ENCODE results near the gene P3H1. TPM values are rescaled to one million over a fixed set of nuclear protein-coding genes. Genes with fewer than 3 reads are reported as not detected.
"Not testable (repeated sequence)": the region's sequence is repeated elsewhere in the genome, so short reads cannot be mapped to it uniquely, and the experiment has no call there.

Gene P3H1, protein sequence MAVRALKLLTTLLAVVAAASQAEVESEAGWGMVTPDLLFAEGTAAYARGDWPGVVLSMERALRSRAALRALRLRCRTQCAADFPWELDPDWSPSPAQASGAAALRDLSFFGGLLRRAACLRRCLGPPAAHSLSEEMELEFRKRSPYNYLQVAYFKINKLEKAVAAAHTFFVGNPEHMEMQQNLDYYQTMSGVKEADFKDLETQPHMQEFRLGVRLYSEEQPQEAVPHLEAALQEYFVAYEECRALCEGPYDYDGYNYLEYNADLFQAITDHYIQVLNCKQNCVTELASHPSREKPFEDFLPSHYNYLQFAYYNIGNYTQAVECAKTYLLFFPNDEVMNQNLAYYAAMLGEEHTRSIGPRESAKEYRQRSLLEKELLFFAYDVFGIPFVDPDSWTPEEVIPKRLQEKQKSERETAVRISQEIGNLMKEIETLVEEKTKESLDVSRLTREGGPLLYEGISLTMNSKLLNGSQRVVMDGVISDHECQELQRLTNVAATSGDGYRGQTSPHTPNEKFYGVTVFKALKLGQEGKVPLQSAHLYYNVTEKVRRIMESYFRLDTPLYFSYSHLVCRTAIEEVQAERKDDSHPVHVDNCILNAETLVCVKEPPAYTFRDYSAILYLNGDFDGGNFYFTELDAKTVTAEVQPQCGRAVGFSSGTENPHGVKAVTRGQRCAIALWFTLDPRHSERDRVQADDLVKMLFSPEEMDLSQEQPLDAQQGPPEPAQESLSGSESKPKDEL
- total RNA-seq = 47.4 and 51.1 TPM in 2 replicates

DNA sequence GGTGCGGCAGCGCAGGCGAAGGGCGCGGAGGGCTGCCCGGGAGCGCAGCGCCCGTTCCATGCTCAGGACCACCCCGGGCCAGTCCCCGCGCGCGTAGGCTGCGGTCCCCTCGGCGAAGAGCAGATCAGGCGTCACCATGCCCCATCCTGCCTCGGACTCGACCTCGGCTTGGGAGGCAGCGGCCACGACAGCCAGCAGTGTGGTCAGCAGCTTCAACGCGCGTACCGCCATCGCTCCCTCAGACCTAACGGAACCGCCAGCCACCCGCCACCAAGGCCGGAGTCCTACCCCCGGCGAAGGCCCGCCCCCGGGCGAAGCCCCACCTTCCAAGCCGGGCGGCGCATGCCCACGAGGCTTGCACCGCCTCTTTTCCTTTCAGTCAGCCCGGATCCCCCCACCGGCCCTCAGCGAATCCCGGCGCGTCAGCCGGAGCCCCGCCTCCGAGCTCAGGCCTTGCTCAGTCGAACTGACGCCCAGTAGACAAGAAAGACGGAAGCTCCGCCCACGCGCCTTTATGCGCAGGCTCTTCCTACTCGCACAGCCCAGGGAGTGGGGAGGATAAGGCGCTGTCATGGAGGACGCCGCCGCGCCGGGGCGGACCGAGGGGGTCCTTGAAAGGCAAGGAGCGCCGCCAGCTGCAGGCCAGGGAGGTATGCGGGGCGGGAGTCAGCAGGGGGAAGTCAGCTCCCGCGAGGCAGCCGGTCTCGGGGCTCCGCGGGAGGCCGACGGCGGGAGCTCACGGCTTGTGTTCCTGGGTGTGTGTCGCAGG lies at the start of gene P3H1, which contains the start of gene C1orf50:
P3H1 (minus strand) TSS at position 288 of the 769 bp plus-strand sequence; CDS start at position 231, 57 bp downstream.
C1orf50 (plus strand) TSS at position 509 of the 769 bp plus-strand sequence; CDS start at position 572, 63 bp downstream.
- Mint-ChIP-seq H3K27ac (peak within 1 kb of the TSS; percentile 93), H3K9me3 (no peaks in the 10 kb centered on the region), H3K4me1 (peaks cover 25% of the 10 kb centered on the region), H3K27me3 (no peaks in the 10 kb centered on the region), H3K4me3 (no peak within 1 kb of the TSS), H3K36me3 (ENCODE audit: low read depth) (peaks cover 19% of the 10 kb centered on the region)
- intact Hi-C loops (cut with micrococcal nuclease) = loop anchor here (1.0 to 5.0 kb wide), 8 partner anchors 50 to 430 kb away; partner anchors contain the start of genes CCDC30, ERMAP, FOXJ3 and PPIH
- DNase-seq = peak; percentile 100

DNA sequence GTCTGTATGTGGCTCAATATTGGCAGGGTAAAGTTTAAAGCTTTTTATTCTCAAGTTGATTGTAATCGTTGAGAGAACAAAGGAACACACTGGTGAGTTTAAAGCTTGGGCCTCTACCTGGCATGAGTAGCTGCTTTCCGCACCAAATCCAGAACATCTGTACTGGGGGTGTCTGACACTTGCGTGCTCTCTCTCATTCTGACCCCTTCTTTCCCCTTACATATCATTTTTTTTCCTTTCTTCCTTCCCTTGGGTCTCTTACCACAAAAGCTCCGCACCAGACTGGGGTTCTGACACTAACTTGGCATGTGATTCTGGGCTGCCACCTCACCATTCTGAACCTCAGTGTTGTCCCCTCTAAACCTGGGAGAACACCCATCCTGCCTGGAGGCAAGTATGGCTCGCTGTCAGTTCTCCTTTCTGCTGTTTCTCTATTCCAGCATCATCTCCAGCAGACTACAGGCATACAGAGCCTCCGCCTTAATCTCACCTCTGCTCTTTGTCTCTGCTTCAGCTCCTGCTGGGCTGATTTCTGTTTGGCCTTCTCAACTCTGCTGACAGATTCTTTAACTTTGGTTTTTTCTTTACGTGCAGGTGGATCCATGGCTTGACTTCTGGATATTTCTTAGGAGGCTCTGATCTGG lies 49.2 kb upstream of the P3H1 start:
- Mint-ChIP-seq H3K4me1 (peaks cover 17% of the 10 kb centered on the region), H3K36me3 (ENCODE audit: low read depth) (peaks cover 6% of the 10 kb centered on the region), H3K4me3 (peak overlapping the region; percentile 82), H3K27me3 (no peaks in the 10 kb centered on the region), H3K9me3 (no peaks in the 10 kb centered on the region), H3K27ac (peak overlapping the region; percentile 83)
- intact Hi-C loops (cut with micrococcal nuclease) = no loop called here
- peak; percentile 69 for DNase-seq

DNA sequence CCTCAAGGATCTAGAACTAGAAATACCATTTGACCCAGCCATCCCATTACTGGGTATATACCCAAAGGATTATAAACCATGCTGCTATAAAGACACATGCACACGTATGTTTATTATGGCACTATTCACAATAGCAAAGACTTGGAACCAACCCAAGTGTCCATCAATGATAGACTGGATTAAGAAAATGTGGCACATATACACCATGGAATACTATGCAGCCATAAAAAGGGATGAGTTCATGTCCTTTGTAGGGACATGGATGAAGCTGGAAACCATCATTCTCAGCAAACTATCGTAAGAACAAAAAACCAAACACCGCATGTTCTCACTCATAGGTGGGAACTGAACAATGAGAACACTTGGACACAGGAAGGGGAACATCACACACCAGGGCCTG lies 48.0 kb upstream of the P3H1 start:
- H3K4me3 Mint-ChIP-seq; H3K36me3 Mint-ChIP-seq (ENCODE audit: low read depth); H3K9me3 Mint-ChIP-seq; H3K27me3 Mint-ChIP-seq; DNase-seq; intact Hi-C loops (cut with micrococcal nuclease); H3K27ac Mint-ChIP-seq: not testable (repeated sequence)
- H3K4me1 Mint-ChIP-seq = peaks cover 17% of the 10 kb centered on the region

DNA sequence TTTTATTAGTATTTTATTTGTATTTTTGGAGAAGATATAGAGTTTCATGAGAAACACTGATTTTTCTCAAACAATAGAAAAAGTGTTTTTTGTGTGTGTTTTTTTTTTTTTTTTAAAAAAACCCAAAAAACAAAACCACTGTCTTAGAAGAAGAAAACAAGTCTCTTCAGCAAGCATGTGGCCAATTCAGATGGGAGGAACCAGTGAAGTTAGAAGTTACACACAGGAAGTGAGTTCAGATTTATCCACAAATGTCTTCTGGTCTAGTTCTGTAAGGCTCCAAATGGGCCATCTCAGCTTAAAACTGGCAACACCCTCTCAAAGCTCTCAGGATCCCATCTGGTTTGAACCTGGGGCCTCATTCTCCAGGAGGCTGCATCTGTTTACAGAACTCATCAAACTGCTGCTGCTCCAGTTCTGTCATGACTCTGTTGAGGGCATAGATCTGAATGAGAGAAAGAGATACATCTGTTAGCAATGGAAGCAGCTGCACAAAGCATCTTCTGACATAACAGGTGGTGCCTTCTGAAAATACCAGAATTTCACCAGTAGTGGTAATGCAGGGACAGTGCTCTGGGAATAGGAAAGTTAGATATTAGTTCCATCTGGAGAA lies 40.3 kb upstream of the P3H1 start:
- H3K4me1 Mint-ChIP-seq = peaks cover 10% of the 10 kb centered on the region
- intact Hi-C loops (cut with micrococcal nuclease) = no loop called here
- H3K36me3 Mint-ChIP-seq (ENCODE audit: low read depth) = peaks cover 7% of the 10 kb centered on the region
- no peak overlapping the region for H3K4me3 Mint-ChIP-seq
- H3K27ac Mint-ChIP-seq = no peak overlapping the region
- no peak for DNase-seq
- no peaks in the 10 kb centered on the region for H3K27me3 Mint-ChIP-seq
- H3K9me3 Mint-ChIP-seq = peaks cover 3% of the 10 kb centered on the region

DNA sequence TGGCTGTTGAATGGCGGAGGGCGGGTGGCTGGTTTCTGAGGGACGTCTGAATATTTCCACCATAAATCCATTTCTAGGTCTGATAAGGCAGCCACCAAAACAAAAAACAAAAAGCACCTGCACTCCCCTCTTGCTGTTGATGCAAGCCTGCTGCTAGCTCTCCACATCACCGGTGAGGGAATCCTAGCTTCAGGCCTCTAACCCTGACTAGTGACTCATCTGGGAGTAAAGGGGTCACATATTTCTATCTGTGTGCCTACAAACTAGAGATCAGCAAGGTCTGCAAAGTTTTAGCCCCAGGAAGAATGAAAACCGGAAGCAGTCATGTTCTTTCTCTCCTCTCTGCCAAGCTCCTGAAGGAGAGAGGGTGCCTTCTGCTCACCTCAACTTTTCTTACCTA lies 39.8 kb upstream of the P3H1 start:
- no peak overlapping the region for H3K4me3 Mint-ChIP-seq
- H3K9me3 Mint-ChIP-seq = peaks cover 3% of the 10 kb centered on the region
- H3K4me1 Mint-ChIP-seq = peaks cover 10% of the 10 kb centered on the region
- no peak overlapping the region for H3K27ac Mint-ChIP-seq
- no peak for DNase-seq
- H3K36me3 Mint-ChIP-seq (ENCODE audit: low read depth) = peaks cover 7% of the 10 kb centered on the region
- peaks cover 3% of the 10 kb centered on the region for H3K27me3 Mint-ChIP-seq
- intact Hi-C loops (cut with micrococcal nuclease) = no loop called here

DNA sequence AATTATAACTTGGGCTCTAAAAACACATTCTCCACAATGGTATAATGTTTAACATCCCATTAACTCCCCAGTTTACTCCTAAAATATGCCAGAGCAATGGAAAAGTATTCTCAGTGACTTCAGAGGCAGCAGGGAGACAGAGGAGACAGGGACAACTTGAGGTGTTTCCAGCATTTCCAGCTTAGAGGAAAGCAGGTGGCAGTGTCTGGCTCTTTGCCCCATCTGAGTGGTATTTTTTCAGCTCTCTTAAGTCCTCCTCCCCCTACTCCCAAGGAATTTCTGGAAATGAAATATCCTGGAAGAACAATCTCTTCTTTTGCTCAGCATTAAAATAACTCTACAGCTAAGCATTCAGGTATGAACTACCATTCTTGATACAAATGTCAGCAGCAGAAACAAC lies 39.3 kb upstream of the P3H1 start:
- DNase-seq = no peak
- Mint-ChIP-seq H3K36me3 (ENCODE audit: low read depth) (peaks cover 7% of the 10 kb centered on the region), H3K9me3 (peaks cover 3% of the 10 kb centered on the region), H3K4me1 (peaks cover 10% of the 10 kb centered on the region), H3K27ac (no peak overlapping the region), H3K4me3 (no peak overlapping the region), H3K27me3 (peaks cover 3% of the 10 kb centered on the region)
- intact Hi-C loops (cut with micrococcal nuclease) = no loop called here

DNA sequence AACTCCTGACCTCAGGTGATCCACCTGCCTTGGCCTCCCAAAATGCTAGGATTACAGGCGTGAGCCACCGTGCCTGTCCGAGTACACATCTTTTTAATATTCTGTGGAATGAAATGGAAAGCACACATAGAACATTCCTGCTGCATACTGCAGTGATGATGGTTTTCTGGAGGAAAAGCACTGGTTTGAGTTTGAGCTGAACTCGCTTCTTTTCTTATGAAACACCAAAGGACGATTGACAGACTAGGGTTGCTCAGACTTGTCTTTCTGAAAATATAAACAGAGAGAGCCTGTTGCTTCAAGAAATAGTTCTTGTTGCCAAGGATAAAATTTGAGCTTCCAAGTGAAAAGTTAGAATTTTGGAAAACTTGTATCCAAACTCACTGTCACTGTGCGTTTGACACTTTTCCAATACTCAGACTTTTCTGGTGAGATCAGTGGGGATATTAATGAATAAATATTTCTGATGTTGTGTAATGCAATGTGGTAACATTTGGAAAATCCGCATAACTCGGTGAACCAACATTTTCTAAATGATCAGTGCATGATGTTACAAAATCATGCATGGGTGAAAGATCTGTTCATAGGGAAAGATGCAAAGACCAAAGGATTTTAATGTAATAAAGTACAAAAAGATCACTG lies 35.1 kb upstream of the P3H1 start:
- Mint-ChIP-seq H3K27me3 (peaks cover 10% of the 10 kb centered on the region), H3K4me1 (peaks cover 2% of the 10 kb centered on the region), H3K36me3 (ENCODE audit: low read depth) (peaks cover 5% of the 10 kb centered on the region), H3K27ac (no peak overlapping the region), H3K9me3 (peaks cover 3% of the 10 kb centered on the region), H3K4me3 (no peak overlapping the region)
- intact Hi-C loops (cut with micrococcal nuclease) = no loop called here
- no peak for DNase-seq

DNA sequence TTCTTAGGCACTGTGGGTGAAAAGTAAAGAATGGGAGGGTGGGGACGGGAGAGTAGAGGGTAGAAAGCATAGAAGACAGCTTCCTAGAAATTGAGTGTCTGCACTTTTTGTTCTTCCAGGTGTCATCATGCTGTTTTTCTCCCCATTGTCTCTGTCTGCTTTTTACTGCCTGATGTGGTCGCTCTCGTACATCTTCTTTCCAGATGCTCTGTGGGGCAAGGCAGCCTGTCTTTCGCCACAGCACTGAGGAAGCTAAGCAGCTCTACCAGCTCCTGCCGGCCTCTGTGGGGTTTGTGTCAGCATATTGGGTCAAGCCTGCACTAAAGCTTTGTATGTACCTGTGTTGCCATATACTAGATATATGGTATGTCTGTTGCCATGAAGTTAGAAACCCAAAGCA lies 31.2 kb upstream of the P3H1 start:
- H3K9me3 Mint-ChIP-seq = no peaks in the 10 kb centered on the region
- peaks cover 21% of the 10 kb centered on the region for H3K27me3 Mint-ChIP-seq
- DNase-seq = no peak
- no peaks in the 10 kb centered on the region for H3K4me1 Mint-ChIP-seq
- H3K36me3 Mint-ChIP-seq (ENCODE audit: low read depth) = no peaks in the 10 kb centered on the region
- no peak overlapping the region for H3K27ac Mint-ChIP-seq
- no peak overlapping the region for H3K4me3 Mint-ChIP-seq
- intact Hi-C loops (cut with micrococcal nuclease) = no loop called here

DNA sequence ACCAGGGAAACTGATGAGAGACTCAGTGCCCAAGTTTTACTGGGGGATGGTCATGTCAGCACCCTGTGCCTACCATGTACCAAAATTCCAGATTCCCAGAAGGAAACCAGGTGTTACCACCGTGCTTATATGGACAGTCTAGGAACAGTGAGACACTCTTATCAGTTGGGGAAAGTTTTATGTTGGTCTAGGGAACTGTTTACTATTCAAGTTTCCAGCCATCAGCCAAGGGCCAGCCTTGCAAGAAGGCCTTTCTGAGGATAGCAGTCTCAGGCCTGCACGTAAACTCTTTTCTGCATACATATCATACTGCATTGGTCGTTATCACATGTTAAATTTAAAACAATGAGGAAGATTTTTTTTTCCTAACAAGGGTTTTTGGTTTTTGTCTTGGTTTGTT lies 30.6 kb upstream of the P3H1 start:
- no peak overlapping the region for H3K27ac Mint-ChIP-seq
- H3K27me3 Mint-ChIP-seq = peaks cover 21% of the 10 kb centered on the region
- no peak overlapping the region for H3K4me3 Mint-ChIP-seq
- no peaks in the 10 kb centered on the region for H3K4me1 Mint-ChIP-seq
- intact Hi-C loops (cut with micrococcal nuclease) = no loop called here
- H3K36me3 Mint-ChIP-seq (ENCODE audit: low read depth) = no peaks in the 10 kb centered on the region
- H3K9me3 Mint-ChIP-seq = no peaks in the 10 kb centered on the region
- DNase-seq = no peak

DNA sequence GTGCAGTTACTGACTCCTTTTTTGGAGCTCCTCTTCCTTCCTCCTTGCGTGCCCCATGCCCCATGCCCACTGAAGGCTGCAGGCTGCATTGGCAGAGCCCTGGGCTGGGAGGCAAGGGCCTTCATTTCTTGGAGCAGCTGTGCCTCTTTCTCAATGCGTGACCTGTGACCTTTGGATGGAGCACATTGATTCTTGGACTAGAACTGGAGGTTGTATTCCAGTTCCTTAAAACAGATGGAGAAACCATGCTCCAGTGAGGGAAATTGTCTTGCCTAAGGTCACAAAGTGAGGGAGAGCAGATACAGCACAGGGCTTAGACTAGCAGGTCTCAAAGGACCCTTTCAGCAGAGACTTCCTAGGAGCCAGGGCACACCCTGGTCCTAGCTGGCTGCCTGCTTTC lies 27.0 kb upstream of the P3H1 start:
- Mint-ChIP-seq H3K36me3 (ENCODE audit: low read depth) (no peaks in the 10 kb centered on the region), H3K4me3 (no peak overlapping the region), H3K27ac (no peak overlapping the region), H3K9me3 (no peaks in the 10 kb centered on the region), H3K4me1 (no peaks in the 10 kb centered on the region), H3K27me3 (peaks cover 12% of the 10 kb centered on the region)
- intact Hi-C loops (cut with micrococcal nuclease) = no loop called here
- no peak for DNase-seq

DNA sequence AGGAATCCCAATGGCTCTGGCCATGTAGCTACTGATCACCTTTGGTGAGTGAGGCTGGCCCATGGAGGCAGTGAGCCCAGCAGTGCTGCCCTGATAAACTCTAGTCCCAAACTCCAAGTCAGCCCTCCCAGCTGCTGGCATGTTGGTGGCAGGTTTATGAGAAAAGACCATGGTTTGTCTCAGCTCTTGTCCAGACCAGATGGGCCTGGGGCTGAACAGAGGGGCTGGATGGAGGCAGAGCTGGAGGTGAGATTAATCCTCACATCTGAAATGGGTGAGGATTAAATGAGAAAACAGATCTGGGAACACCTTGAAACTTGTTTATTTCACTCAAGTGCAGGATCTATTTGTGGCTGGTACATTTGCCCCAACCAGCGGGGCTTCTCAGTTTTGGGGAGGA lies 21.2 kb upstream of the P3H1 start:
- H3K27me3 Mint-ChIP-seq = no peaks in the 10 kb centered on the region
- intact Hi-C loops (cut with micrococcal nuclease) = no loop called here
- H3K4me1 Mint-ChIP-seq = peaks cover 12% of the 10 kb centered on the region
- H3K4me3 Mint-ChIP-seq = no peak overlapping the region
- H3K9me3 Mint-ChIP-seq = no peaks in the 10 kb centered on the region
- DNase-seq = no peak
- peaks cover 13% of the 10 kb centered on the region for H3K36me3 Mint-ChIP-seq (ENCODE audit: low read depth)
- no peak overlapping the region for H3K27ac Mint-ChIP-seq

DNA sequence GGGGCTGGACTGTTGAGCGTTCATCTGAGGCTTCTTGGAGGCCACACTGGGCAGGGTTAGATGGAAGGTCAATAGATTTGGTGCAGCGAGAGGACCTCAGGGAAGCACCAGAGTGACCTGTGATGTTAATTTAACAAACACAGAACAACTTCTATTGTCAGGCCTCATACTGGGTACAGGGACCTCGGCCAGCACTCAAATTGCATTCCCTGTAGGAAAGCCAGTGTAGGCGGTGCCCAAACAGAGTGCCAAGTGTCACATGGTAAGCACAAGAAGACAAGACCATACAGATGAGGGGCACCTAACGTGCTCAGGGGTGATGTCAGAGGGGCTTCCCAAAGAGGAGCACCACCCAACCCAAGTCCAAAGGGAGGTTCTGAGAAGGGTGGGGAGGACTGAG lies 19.3 kb upstream of the P3H1 start:
- Mint-ChIP-seq H3K36me3 (ENCODE audit: low read depth) (peaks cover 22% of the 10 kb centered on the region), H3K4me3 (no peak overlapping the region), H3K27ac (no peak overlapping the region), H3K4me1 (peaks cover 12% of the 10 kb centered on the region), H3K27me3 (no peaks in the 10 kb centered on the region), H3K9me3 (no peaks in the 10 kb centered on the region)
- intact Hi-C loops (cut with micrococcal nuclease) = no loop called here
- no peak for DNase-seq
